ENCODE measurements around the gene CLCNKA.
A peak's percentile ranks its signal among the peaks of the same experiment; 100 is the strongest.

DNA sequence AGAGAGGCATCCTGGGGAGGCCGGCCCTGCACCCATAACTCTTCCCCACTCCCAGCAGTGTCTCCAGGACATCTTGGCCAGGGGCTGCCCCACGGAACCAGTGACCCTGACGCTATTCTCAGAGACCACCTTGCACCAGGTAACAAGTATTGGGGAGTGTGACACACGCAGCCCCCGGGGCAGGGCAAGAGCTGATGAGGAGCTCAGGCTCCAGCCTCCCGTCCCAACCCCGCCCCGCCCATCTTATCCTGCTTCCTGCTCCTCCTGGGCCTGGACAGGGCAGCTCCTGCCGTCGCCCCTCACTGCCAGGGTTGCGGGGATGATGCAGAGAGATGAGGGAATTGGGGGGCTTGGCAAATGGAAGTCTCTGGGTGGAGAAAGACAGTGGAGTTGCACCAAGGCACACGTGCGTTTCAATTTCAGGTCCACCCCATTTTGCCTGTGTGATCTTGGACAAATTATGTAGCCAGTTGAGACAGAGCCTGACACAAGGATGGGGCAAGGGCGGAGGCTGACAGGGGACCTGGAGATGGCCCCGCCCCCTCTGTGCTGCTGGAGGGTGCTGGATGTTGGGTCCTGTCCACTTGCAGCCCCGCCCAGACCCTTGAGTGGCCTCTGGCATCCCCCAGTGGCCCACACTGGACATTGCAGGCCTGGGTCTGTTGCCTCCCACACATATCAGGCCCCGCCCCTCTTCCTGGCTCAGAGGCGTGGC is 10.7 kb downstream of the CLCNKA start:
- TF ChIP-seq ZFX (IDR thresholded peaks at IDR 0.05): no peak
- TF ChIP-seq, protein P1, sequence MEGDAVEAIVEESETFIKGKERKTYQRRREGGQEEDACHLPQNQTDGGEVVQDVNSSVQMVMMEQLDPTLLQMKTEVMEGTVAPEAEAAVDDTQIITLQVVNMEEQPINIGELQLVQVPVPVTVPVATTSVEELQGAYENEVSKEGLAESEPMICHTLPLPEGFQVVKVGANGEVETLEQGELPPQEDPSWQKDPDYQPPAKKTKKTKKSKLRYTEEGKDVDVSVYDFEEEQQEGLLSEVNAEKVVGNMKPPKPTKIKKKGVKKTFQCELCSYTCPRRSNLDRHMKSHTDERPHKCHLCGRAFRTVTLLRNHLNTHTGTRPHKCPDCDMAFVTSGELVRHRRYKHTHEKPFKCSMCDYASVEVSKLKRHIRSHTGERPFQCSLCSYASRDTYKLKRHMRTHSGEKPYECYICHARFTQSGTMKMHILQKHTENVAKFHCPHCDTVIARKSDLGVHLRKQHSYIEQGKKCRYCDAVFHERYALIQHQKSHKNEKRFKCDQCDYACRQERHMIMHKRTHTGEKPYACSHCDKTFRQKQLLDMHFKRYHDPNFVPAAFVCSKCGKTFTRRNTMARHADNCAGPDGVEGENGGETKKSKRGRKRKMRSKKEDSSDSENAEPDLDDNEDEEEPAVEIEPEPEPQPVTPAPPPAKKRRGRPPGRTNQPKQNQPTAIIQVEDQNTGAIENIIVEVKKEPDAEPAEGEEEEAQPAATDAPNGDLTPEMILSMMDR (conservative IDR thresholded peaks at IDR 0.05): peak; percentile 71

All from C4-2B (cell line).